ENCODE results near the gene CACNA2D3. TPM values are rescaled to one million over a fixed set of nuclear protein-coding genes. Genes with fewer than 3 reads are reported as not detected.
A peak's percentile ranks its signal among the peaks of the same experiment; 100 is the strongest.

CACNA2D3 gene
- total and polyA plus RNA-seq, 2 donors from 2014 or later: 5.7 to 11.2 TPM

DNA sequence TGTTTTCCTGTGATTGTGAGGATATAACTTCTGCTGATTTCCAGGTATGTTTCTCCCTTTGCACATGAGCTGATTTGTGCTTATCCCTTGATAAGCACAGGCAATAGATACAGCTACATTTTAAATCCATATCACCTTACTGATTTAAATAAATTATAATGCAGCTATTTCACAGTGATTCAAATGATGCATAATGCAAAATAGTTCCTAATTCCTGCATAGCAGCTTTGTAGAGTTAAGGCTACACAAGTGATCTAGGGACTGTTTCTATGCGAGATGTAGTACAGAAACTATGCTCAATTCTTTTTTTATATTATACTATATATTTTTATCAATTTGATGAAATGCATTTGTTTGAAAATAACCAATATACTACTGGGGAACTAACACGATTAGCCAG lies 471.3 kb downstream of the CACNA2D3 start:
- H3K4me3 ChIP-seq (ENCODE audit: low read length in 3 of 3): no peak overlapping the region
- intact Hi-C loops (cut with DNase I): no loop called here
- no peaks in the 10 kb centered on the region for H3K27me3 ChIP-seq (ENCODE audit: control insufficient read depth, insufficient read depth, low read length)
- TF ChIP-seq, protein P1, sequence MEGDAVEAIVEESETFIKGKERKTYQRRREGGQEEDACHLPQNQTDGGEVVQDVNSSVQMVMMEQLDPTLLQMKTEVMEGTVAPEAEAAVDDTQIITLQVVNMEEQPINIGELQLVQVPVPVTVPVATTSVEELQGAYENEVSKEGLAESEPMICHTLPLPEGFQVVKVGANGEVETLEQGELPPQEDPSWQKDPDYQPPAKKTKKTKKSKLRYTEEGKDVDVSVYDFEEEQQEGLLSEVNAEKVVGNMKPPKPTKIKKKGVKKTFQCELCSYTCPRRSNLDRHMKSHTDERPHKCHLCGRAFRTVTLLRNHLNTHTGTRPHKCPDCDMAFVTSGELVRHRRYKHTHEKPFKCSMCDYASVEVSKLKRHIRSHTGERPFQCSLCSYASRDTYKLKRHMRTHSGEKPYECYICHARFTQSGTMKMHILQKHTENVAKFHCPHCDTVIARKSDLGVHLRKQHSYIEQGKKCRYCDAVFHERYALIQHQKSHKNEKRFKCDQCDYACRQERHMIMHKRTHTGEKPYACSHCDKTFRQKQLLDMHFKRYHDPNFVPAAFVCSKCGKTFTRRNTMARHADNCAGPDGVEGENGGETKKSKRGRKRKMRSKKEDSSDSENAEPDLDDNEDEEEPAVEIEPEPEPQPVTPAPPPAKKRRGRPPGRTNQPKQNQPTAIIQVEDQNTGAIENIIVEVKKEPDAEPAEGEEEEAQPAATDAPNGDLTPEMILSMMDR (IDR thresholded peaks at IDR 0.05; ENCODE audit: borderline replicate concordance, extremely low read depth, insufficient read depth): no peak
- no peak for FAIRE-seq
- no peak overlapping the region for H3K27ac ChIP-seq (ENCODE audit: low read depth in 2 of 2, low read length in 2 of 2)
- H3K9ac ChIP-seq (ENCODE audit: low read length in 3 of 3): no peak overlapping the region
- H3K9me3 ChIP-seq (ENCODE audit: control insufficient read depth in 2 of 3, insufficient read depth in 1 of 3, low read length in 3 of 3): no peaks in the 10 kb centered on the region
- H3K4me1 ChIP-seq (ENCODE audit: control insufficient read depth in 2 of 3, insufficient read depth in 2 of 3, low read depth in 1 of 3, low read length in 3 of 3): no peaks in the 10 kb centered on the region
- DNase-seq: no peak
- H3K36me3 ChIP-seq (ENCODE audit: control insufficient read depth in 2 of 3, insufficient read depth in 3 of 3, low read length in 3 of 3): no peaks in the 10 kb centered on the region

- H3K27me3 ChIP-seq (ENCODE audit: control insufficient read depth, insufficient read depth, low read length): no peaks in the 10 kb centered on the region
- no peak overlapping the region for H3K9ac ChIP-seq (ENCODE audit: low read length in 3 of 3)
- H3K36me3 ChIP-seq (ENCODE audit: control insufficient read depth in 2 of 3, insufficient read depth in 3 of 3, low read length in 3 of 3): no peaks in the 10 kb centered on the region
- FAIRE-seq (no peak), DNase-seq (no peak)
- TF ChIP-seq, protein P1 (IDR thresholded peaks at IDR 0.05; ENCODE audit: borderline replicate concordance, extremely low read depth, insufficient read depth): no peak
- no peaks in the 10 kb centered on the region for H3K9me3 ChIP-seq (ENCODE audit: control insufficient read depth in 2 of 3, insufficient read depth in 1 of 3, low read length in 3 of 3)
- intact Hi-C loops (cut with DNase I): no loop called here
- H3K4me1 ChIP-seq (ENCODE audit: control insufficient read depth in 2 of 3, insufficient read depth in 2 of 3, low read depth in 1 of 3, low read length in 3 of 3): peaks cover 0 to 6% (median 0%) of the 10 kb centered on the region in 3 donors
- no peak overlapping the region for H3K27ac ChIP-seq (ENCODE audit: low read depth in 2 of 2, low read length in 2 of 2)
- H3K4me3 ChIP-seq (ENCODE audit: low read length in 3 of 3): no peak overlapping the region
These were observed 473.7 kb downstream of the CACNA2D3 start for GRCh38 chr3:54596087-54596486.

DNA sequence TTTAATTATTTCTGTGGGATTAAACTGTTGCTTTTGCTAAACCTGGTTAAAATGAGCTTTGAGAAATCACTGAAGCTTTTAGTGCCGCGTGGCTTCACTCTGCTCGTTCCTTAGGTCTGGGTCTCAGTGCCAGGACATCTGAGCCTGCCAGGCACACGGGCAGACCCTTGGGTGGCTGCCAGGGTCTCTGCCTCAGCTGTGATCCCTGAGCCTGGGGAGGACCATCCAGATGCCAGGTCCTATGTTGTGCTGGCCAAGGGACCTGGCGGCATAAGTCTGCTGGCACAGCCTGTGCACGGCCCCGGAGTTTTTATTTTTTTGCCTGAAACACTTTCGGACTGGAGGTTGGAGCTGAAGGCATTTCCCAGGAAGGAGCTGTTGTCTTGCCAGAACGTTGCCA lies 477.4 kb downstream of the CACNA2D3 start:
- TF ChIP-seq, protein P1 (IDR thresholded peaks at IDR 0.05; ENCODE audit: borderline replicate concordance, extremely low read depth, insufficient read depth): no peak
- Histone ChIP-seq H3K4me3 (ENCODE audit: low read length in 3 of 3) (peak overlapping the region in 2 of 3 donors; percentile 11 to 24), H3K27me3 (ENCODE audit: control insufficient read depth, insufficient read depth, low read length) (no peaks in the 10 kb centered on the region), H3K9me3 (ENCODE audit: control insufficient read depth in 2 of 3, insufficient read depth in 1 of 3, low read length in 3 of 3) (no peaks in the 10 kb centered on the region), H3K9ac (ENCODE audit: low read length in 3 of 3) (no peak overlapping the region), H3K4me1 (ENCODE audit: control insufficient read depth in 2 of 3, insufficient read depth in 2 of 3, low read depth in 1 of 3, low read length in 3 of 3) (peaks cover 0 to 6% (median 0%) of the 10 kb centered on the region in 3 donors), H3K27ac (ENCODE audit: low read depth in 2 of 2, low read length in 2 of 2) (no peak overlapping the region), H3K36me3 (ENCODE audit: control insufficient read depth in 2 of 3, insufficient read depth in 3 of 3, low read length in 3 of 3) (no peaks in the 10 kb centered on the region)
- intact Hi-C loops (cut with DNase I): no loop called here
- FAIRE-seq (no peak), DNase-seq (peak in 2 of 5 donors; percentile 49 to 54)

Data from kidney (tissue), 14 donors.